Naive thymus-derived CD4-positive, alpha-beta T cell (primary cell): ENCODE results near the gene LDLRAD1. TPM values are rescaled to one million over a fixed set of nuclear protein-coding genes. Genes with fewer than 3 reads are reported as not detected.

Experiments
- ATAC-seq: fragments of 150-1000 bp; cut with Tn5 transposase; 2 replicates; pipeline ENCODE4 v1.10.0; 2021; ENCODE audit warnings: mild to moderate bottlenecking, moderate library complexity
- CTCF ChIA-PET: fragments of 350-600 bp; sonication (Branson Sonifier 250); formaldehyde crosslinking; loops from one replicate; lab custom pipeline; 2021; ENCODE audit warnings: antibody characterized with exemption; lab: Charles Lee
- POLR2A ChIA-PET: fragments of 350-600 bp; sonication (Branson Sonifier 250); formaldehyde crosslinking; loops from one replicate; lab custom pipeline; 2021; ENCODE audit warnings: antibody characterized with exemption, inconsistent platforms; lab: Charles Lee
- DNase-seq, 9 donors: peaks; one replicate each; pipeline versions ENCODE4 v3.0.0 to v3.0.0-alpha.2; 2020 to 2022; ENCODE audit warnings: mixed read lengths in 1 of 9
- H3K27ac ChIP-seq: one replicate; pipeline ENCODE4 v1.7.0; 2013; ENCODE audit warnings: mild to moderate bottlenecking, low read depth, low read length, moderate library complexity
- H3K27me3 ChIP-seq, 2 donors: one replicate each; pipeline ENCODE4 v1.7.0; 2013; ENCODE audit warnings: low read length in 2 of 2, mild to moderate bottlenecking in 2 of 2, moderate library complexity in 2 of 2; ENCODE audit not compliant: control insufficient read depth in 2 of 2, insufficient read depth in 2 of 2
- H3K36me3 ChIP-seq, 3 experiments: 1 replicate in 2 of 3; 2 replicates in 1 of 3; pipeline ENCODE4 v1.7.0; 2013; ENCODE audit warnings: low read length in 3 of 3, mild to moderate bottlenecking in 3 of 3, moderate library complexity in 1 of 3; ENCODE audit not compliant: insufficient read depth in 3 of 3, control insufficient read depth in 2 of 3
- H3K4me1 ChIP-seq, 2 donors: one replicate each; pipeline ENCODE4 v1.7.0; 2013; ENCODE audit warnings: low read length in 2 of 2, mild to moderate bottlenecking in 2 of 2, moderate library complexity in 1 of 2; ENCODE audit not compliant: control insufficient read depth in 2 of 2, insufficient read depth in 2 of 2
- H3K4me3 ChIP-seq: 2 replicates; pipeline ENCODE4 v1.7.0; 2013; ENCODE audit warnings: mild to moderate bottlenecking, low read length
- H3K9me3 ChIP-seq, 3 experiments: 1 replicate in 2 of 3; 2 replicates in 1 of 3; pipeline ENCODE4 v1.7.0; 2013; ENCODE audit warnings: low read length in 3 of 3; ENCODE audit not compliant: control insufficient read depth in 2 of 3
- H3K27ac Mint-ChIP-seq, 9 donors: one replicate each; pipeline ENCODE4 v1.8.0; 2020 to 2022; ENCODE audit warnings: mixed read lengths in 9 of 9, mild to moderate bottlenecking in 8 of 9, moderate library complexity in 5 of 9, inconsistent platforms in 2 of 9
- H3K27me3 Mint-ChIP-seq, 5 donors: one replicate each; pipeline ENCODE4 v1.8.0; 2021 to 2022; ENCODE audit warnings: mixed read lengths in 5 of 5, mild to moderate bottlenecking in 1 of 5
- H3K36me3 Mint-ChIP-seq, 5 donors: one replicate each; pipeline ENCODE4 v1.8.0; 2020 to 2022; ENCODE audit warnings: mixed read lengths in 5 of 5, mild to moderate bottlenecking in 3 of 5, inconsistent platforms in 1 of 5
- H3K4me1 Mint-ChIP-seq, 7 donors: one replicate each; pipeline ENCODE4 v1.8.0; 2020 to 2022; ENCODE audit warnings: mixed read lengths in 7 of 7, mild to moderate bottlenecking in 3 of 7, inconsistent platforms in 1 of 7
- H3K4me3 Mint-ChIP-seq, 10 donors: one replicate each; pipeline ENCODE4 v1.8.0; 2020 to 2022; ENCODE audit warnings: mild to moderate bottlenecking in 10 of 10, mixed read lengths in 10 of 10, moderate library complexity in 6 of 10, inconsistent platforms in 2 of 10
- H3K9me3 Mint-ChIP-seq, 11 donors: one replicate each; pipeline ENCODE4 v1.8.0; 2020 to 2022; ENCODE audit warnings: mixed read lengths in 11 of 11, mild to moderate bottlenecking in 4 of 11, inconsistent platforms in 1 of 11, moderate library complexity in 1 of 11
- intact Hi-C, 2 donors: fragments of 100-400 bp; cut with micrococcal nuclease; formaldehyde crosslinking; loops; one replicate each; pipeline ENCODE4 v1.15.1; 2023
- polyA plus RNA-seq, 2 donors: library from polyadenylated mRNA; unstranded; fragments of 300-500 nt; fragmentation: Illumina TruSeq; gene quantifications; one replicate each; pipeline ENCODE4 v1.2.3, GENCODE V29; 2021
- total RNA-seq, 6 experiments: library from RNA in 5 of 6; stranded (reverse) in 5 of 6; gene quantifications; 1 replicate in 5 of 6; 2 replicates in 1 of 6; pipeline ENCODE4 v1.2.3 and lab custom pipeline; 2021 to 2026

The LDLRAD1 gene, protein sequence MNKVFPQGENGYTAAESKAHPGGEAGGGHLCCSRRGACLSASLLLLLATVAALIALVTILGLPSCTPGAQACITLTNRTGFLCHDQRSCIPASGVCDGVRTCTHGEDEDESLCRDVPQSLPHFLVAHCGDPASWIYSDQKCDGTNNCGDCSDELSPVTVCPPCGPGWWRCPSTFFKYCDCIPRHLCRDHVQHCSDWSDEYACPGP
- not detected for total RNA-seq
- polyA plus RNA-seq: not detected
- total RNA-seq (lab: John Stamatoyannopoulos, UW): not detected

DNA sequence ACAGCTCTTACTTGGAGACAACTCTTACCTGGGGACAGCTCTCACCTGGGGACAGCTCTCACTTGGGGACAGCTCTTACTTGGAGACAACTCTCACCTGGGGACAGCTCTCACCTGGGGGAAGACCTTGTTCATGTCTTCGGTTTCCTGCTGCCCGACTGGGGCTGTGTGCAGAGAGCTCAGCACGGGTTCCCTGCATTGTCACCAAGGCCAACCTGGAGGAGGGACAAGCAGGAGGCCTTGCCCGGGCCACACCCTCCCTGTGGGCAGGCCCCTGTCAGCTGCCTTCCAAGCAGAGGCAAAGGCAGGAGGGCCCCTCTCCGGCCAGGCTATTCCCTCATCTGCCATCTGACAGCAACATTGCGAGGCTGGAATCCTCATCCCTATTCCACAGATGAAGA, at the start of gene LDLRAD1:
Gene LDLRAD1, minus strand, starts transcription at position 208 of the 400 bp plus-strand sequence. Its CDS starts 74 bp downstream, at position 134.
- H3K4me3 ChIP-seq: no peak within 1 kb of the TSS
- no peaks in the 10 kb centered on the region for H3K9me3 ChIP-seq
- no peaks in the 10 kb centered on the region for H3K4me1 ChIP-seq
- no peak within 1 kb of the TSS for H3K4me3 Mint-ChIP-seq
- intact Hi-C loops: no loop called here
- H3K4me1 Mint-ChIP-seq: no peaks in the 10 kb centered on the region
- H3K36me3 ChIP-seq: no peaks in the 10 kb centered on the region
- ChIA-PET POLR2A (no interaction called here), CTCF (no interaction called here)
- H3K27ac ChIP-seq: no peak within 1 kb of the TSS
- H3K27ac Mint-ChIP-seq: no peak within 1 kb of the TSS
- no peak for ATAC-seq
- no peaks in the 10 kb centered on the region for H3K36me3 Mint-ChIP-seq
- DNase-seq: no peak
- H3K27me3 Mint-ChIP-seq: peaks cover 0 to 4% (median 0%) of the 10 kb centered on the region in 5 donors
- H3K27me3 ChIP-seq: no peaks in the 10 kb centered on the region
- no peaks in the 10 kb centered on the region for H3K9me3 Mint-ChIP-seq

DNA sequence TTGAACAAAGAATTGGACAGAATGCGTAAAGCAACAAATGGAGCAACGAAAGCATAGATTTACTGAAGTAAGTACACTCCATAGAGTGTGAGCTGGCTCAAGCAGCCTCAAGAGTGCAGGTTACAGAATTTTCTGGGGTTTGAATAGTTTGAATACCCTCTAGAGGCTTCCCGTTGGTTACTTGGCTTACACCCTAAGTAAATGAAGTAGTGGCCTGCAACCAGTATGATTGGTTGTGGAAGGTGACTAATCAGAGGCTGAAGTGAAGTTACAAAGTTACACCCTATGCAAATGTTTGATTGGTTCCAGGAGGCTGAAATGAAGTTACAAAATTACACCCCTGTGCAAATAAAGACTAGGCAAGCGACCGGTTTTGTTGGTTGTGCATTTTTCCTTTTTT, 46.3 kb upstream of the LDLRAD1 start:
- no peaks in the 10 kb centered on the region for H3K27me3 Mint-ChIP-seq
- POLR2A ChIA-PET: no interaction called here
- CTCF ChIA-PET: interaction anchor here (0.7 kb wide), 1 partner anchor 747 kb away, joined by 10 read pairs; no protein-coding TSS in a partner anchor

DNA sequence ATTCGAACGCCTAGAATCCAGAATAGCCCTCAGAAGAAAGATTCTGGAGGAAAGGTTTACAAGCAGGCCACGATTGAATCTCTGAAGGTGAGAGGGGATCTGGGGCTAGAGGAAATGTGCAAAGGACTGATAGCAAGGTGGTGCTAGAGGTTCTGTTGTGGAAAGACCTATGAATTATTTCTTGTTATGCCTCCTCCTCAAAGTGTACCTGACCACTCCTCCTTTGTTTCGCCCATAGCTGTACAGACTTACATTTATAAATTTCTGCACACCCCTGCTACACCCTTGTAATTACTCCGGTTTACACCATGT, 36.4 kb upstream of the LDLRAD1 start:
- Histone ChIP-seq H3K9me3 (no peaks in the 10 kb centered on the region), H3K36me3 (peaks cover 0 to 7% (median 0%) of the 10 kb centered on the region in 3 experiments), H3K4me3 (peak overlapping the region; percentile 94), H3K4me1 (peaks cover 17 to 26% of the 10 kb centered on the region in 2 donors), H3K27me3 (no peaks in the 10 kb centered on the region), H3K27ac (peak overlapping the region; percentile 92)
- intact Hi-C loops: loop anchor here (5.0 to 10.0 kb wide), 7 partner anchors 230 to 1997 kb away; partner anchors contain the start of genes BTF3L4 (in 1 of the 2), CC2D1B (in 1 of the 2), CPT2 (in 1 of the 2) and LRP8 (in 1 of the 2)
- Mint-ChIP-seq H3K4me3 (no peak overlapping the region), H3K27ac (no peak overlapping the region), H3K9me3 (no peaks in the 10 kb centered on the region), H3K27me3 (no peaks in the 10 kb centered on the region), H3K36me3 (peaks cover 0 to 24% (median 14%) of the 10 kb centered on the region in 5 donors), H3K4me1 (peaks cover 39 to 62% (median 46%) of the 10 kb centered on the region in 7 donors)
- no peak for ATAC-seq
- peak in 3 of 9 donors; percentile 4 to 12 (median 4) for DNase-seq
- CTCF ChIA-PET: no interaction called here
- POLR2A ChIA-PET: interaction anchor here (0.7 to 1.5 kb wide), 4 partner anchors 13 to 216 kb away, joined by 3 to 4 read pairs (median 3); partner anchors contain the start of genes CYB5RL, MRPL37 and NDC1

More for the DNA sequence above, 46.3 kb upstream of the LDLRAD1 start:
- H3K27me3 ChIP-seq: no peaks in the 10 kb centered on the region
- no peaks in the 10 kb centered on the region for H3K4me1 ChIP-seq
- intact Hi-C loops: no loop called here
- peaks cover 5 to 20% (median 13%) of the 10 kb centered on the region in 7 donors for H3K4me1 Mint-ChIP-seq
- no peak for ATAC-seq
- H3K27ac ChIP-seq: no peak overlapping the region
- no peaks in the 10 kb centered on the region for H3K36me3 ChIP-seq
- H3K4me3 ChIP-seq: no peak overlapping the region
- H3K9me3 Mint-ChIP-seq: no peaks in the 10 kb centered on the region
- no peak overlapping the region for H3K27ac Mint-ChIP-seq
- no peak overlapping the region for H3K4me3 Mint-ChIP-seq
- H3K36me3 Mint-ChIP-seq: peaks cover 0 to 19% (median 5%) of the 10 kb centered on the region in 5 donors
- DNase-seq: no peak
- no peaks in the 10 kb centered on the region for H3K9me3 ChIP-seq

DNA sequence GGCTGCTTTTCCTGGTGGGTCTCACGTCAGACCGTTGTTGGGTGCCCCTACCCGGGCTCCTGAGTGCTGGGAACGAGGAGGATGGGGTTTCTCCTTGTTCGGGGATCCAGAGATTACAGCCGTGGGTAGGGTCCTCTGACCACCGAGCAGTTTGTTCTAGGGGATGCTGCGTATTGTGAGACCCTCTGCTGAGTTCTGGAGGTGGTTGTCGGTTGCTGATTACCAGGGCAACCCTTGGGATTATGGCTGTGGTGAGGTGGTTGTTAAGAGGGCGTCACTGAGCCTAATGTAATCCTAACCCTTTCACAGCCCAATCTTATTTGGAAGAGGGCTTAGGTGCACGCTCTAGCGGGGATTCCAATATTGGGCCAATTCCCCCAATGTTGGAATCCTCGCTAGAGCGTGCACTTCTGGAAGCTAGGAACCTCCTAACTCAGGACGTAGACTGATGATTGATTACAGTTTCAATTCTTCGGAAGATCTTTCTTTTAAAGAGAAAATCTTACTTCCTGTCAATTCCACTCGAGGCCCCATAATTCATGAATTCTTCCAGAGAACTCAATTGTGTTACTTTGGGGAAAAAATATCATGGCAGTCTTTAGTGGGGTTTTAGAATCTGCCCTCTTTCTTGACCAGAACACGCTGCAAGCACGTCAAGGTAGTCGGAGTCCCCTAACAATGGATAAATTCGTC, 35.9 kb upstream of the LDLRAD1 start:
- Mint-ChIP-seq H3K9me3 (no peaks in the 10 kb centered on the region), H3K4me1 (peaks cover 34 to 64% (median 49%) of the 10 kb centered on the region in 7 donors), H3K27me3 (no peaks in the 10 kb centered on the region), H3K4me3 (no peak overlapping the region), H3K36me3 (peaks cover 0 to 21% (median 12%) of the 10 kb centered on the region in 5 donors), H3K27ac (no peak overlapping the region)
- intact Hi-C loops: loop anchor here (1.0 to 10.0 kb wide), 23 partner anchors 16 to 1997 kb away; partner anchors contain the start of genes CPT2 (in 2 of the 2), CYB5RL (in 2 of the 2), IFT25 (in 2 of the 2) and MRPL37 (in 2 of the 2)
- Histone ChIP-seq H3K4me3 (peak overlapping the region; percentile 94), H3K9me3 (no peaks in the 10 kb centered on the region), H3K36me3 (peaks cover 0 to 7% (median 0%) of the 10 kb centered on the region in 3 experiments), H3K27ac (peak overlapping the region; percentile 92), H3K27me3 (no peaks in the 10 kb centered on the region), H3K4me1 (peaks cover 20 to 29% of the 10 kb centered on the region in 2 donors)
- no peak for ATAC-seq
- ChIA-PET CTCF (no interaction called here), POLR2A (interaction anchor here (0.7 to 2.1 kb wide), 11 partner anchors 8 to 711 kb away, joined by 3 to 17 read pairs (median 3); partner anchors contain the start of genes CYB5RL, IFT25, LRRC42 and MRPL37)
- peak in 2 of 9 donors; percentile 2 to 7 for DNase-seq

DNA sequence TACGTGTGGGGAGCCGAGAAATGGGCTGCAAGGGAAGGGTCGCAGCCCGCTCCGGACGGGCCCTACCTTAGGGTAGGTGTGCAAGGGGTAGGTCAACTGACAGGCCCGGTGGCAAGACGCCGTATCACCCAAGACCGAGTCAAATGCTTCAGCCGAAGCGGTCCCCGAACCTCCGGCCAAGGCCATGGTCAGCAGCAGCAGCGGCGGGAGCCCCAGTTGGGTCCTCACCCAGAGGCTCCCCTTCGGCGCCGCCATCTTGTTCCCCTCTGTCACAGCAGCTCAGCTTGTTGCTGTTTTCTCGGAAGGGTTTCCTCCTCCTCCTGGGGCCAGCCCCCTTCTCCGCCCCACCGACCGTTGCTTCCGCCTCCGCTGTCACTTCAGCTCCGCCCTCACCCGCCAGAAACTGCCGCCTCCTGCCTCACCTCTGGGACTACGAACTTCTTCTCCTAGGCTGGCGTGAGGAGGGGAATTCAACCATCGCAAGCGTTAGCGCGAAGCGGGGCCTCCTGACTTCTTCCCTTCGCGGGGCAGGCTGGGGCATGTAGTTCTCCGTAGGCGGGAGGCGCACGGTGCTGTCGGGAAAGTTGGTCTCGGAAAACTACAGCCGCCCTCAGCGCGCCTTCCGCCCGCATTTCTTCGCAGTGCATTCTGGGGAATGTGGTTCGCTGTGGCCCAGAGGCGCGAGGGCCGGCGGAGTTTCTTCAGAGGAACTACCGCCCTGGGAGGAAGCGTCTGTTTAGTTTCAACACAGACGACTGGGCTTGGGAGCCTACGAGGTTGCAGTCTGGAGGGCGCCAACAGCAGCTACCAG, 35.2 kb upstream of the LDLRAD1 start, which contains the start of the genes TCEANC2 and TMEM59:
Gene TCEANC2, plus strand, starts transcription at position 675 of the 811 bp plus-strand sequence. CDS start 815 bp downstream, outside the sequence.
Gene TMEM59, minus strand, starts transcription at position 271 of the 811 bp plus-strand sequence. Its CDS starts 16 bp downstream, at position 255.
- Mint-ChIP-seq H3K36me3 (peaks cover 0 to 16% (median 10%) of the 10 kb centered on the region in 5 donors), H3K27me3 (no peaks in the 10 kb centered on the region), H3K9me3 (no peaks in the 10 kb centered on the region), H3K4me3 (no peak within 1 kb of the TSS), H3K4me1 (peaks cover 27 to 62% (median 52%) of the 10 kb centered on the region in 7 donors), H3K27ac (no peak within 1 kb of the TSS)
- Histone ChIP-seq H3K36me3 (peaks cover 0 to 7% (median 0%) of the 10 kb centered on the region in 3 experiments), H3K27ac (peak within 1 kb of the TSS; percentile 92), H3K27me3 (no peaks in the 10 kb centered on the region), H3K4me1 (peaks cover 23 to 34% of the 10 kb centered on the region in 2 donors), H3K9me3 (no peaks in the 10 kb centered on the region), H3K4me3 (peak within 1 kb of the TSS; percentile 94)
- ChIA-PET CTCF (interaction anchor here (0.8 to 1.1 kb wide), 2 partner anchors 470 to 749 kb away, joined by 3 read pairs; no protein-coding TSS in a partner anchor), POLR2A (interaction anchor here (0.5 to 2.1 kb wide), 15 partner anchors 8 to 748 kb away, joined by 3 to 17 read pairs (median 3); partner anchors contain the start of genes CYB5RL, IFT25, LRRC42 and MRPL37)
- intact Hi-C loops: loop anchor here (1.0 to 10.0 kb wide), 23 partner anchors 17 to 1996 kb away; partner anchors contain the start of genes CPT2 (in 2 of the 2), CYB5RL (in 2 of the 2), IFT25 (in 2 of the 2) and MRPL37 (in 2 of the 2)
- peak; percentile 84 to 99 (median 98) for DNase-seq
- peak; percentile 94 for ATAC-seq
